A549 (cell line): ENCODE results near the gene MED12L. TPM values are rescaled to one million over a fixed set of nuclear protein-coding genes. Genes with fewer than 3 reads are reported as not detected.

Experiments
- ATAC-seq, 2 experiments: fragments of 200-7000 bp in 1 of 2; fragments of >200 bp in 1 of 2; cut with Nextera tagmentation in 1 of 2; cut with Tn5 transposase in 1 of 2; 3 replicates each; pipeline versions ENCODE4 v1.8.0 to v1.9.1; 2018 to 2020; ENCODE audit warnings: mild to moderate bottlenecking in 1 of 2, moderate library complexity in 1 of 2
- CTCF ChIA-PET: fragments of 300-600 bp; sonication (Branson Sonifier 250); formaldehyde crosslinking; extraction: SDS; loops from one replicate; lab custom pipeline; 2021; ENCODE audit warnings: antibody characterized with exemption, inconsistent platforms; lab: Yijun Ruan, JAX
- POLR2A ChIA-PET: fragments of 350-600 bp; formaldehyde crosslinking; extraction: SDS; loops from one replicate; lab custom pipeline; 2021; ENCODE audit warnings: antibody characterized with exemption, inconsistent platforms; lab: Yijun Ruan, JAX
- DNase-seq, 2 experiments: peaks; one replicate each; pipeline versions ENCODE4 v3.0.0 to v3.0.0-alpha.2; 2011 to 2016; ENCODE audit warnings: low read depth in 1 of 2, low spot score in 1 of 2
- FAIRE-seq: peaks from 2 replicates; lab custom pipeline; 2011; peaks lifted over from hg19 to GRCh38; lab: Jason Lieb, UNC
- H3K27ac ChIP-seq, 2 experiments: fragments of >200 bp; sonication (Bioruptor Twin); formaldehyde crosslinking; 3 replicates each; pipeline ENCODE4 v1.5.1; 2016 to 2017
- H3K4me1 ChIP-seq: fragments of >200 bp; sonication (Bioruptor Twin); formaldehyde crosslinking; 3 replicates; pipeline ENCODE4 v1.6.1; 2016
- H3K4me2 ChIP-seq: fragments of >200 bp; sonication (Bioruptor Twin); formaldehyde crosslinking; 3 replicates; pipeline ENCODE4 v1.6.1; 2016
- H3K4me3 ChIP-seq: fragments of >200 bp; sonication (Bioruptor Twin); formaldehyde crosslinking; 3 replicates; pipeline ENCODE4 v1.5.1; 2016
- H3K9me3 ChIP-seq: fragments of >200 bp; sonication (Bioruptor Twin); formaldehyde crosslinking; 3 replicates; pipeline ENCODE4 v1.6.1; 2016
- CEBPB ChIP-seq, 2 experiments: fragments of >200 bp in 1 of 2; sonication (Bioruptor Twin) in 1 of 2; formaldehyde crosslinking in 1 of 2; IDR thresholded peaks; 2 replicates each; pipeline ENCODE4 v1.6.1; 2012 to 2016
- EHF ChIP-seq: fragments of 250-450 bp; sonication (Bioruptor Pico); IDR thresholded peaks from 2 replicates; pipeline ENCODE4 v1.5.0; 2020; ENCODE audit warnings: mild to moderate bottlenecking
- EP300 ChIP-seq, 2 experiments: fragments of >200 bp; sonication (Bioruptor Twin); formaldehyde crosslinking; IDR thresholded peaks; 2 replicates in 1 of 2; 3 replicates in 1 of 2; pipeline ENCODE4 v1.6.1; 2016 to 2017
- FOSB ChIP-seq: fragments of 250-450 bp; sonication (Bioruptor Pico); IDR thresholded peaks from 2 replicates; pipeline ENCODE4 v1.5.0; 2020; ENCODE audit warnings: mild to moderate bottlenecking, moderate library complexity
- FOXS1 ChIP-seq: fragments of 250-450 bp; sonication (Bioruptor Pico); IDR thresholded peaks from 2 replicates; pipeline ENCODE4 v1.5.0; 2020; ENCODE audit warnings: mild to moderate bottlenecking, moderate library complexity
- HEYL ChIP-seq: fragments of 250-450 bp; sonication (Bioruptor Pico); IDR thresholded peaks from 2 replicates; pipeline ENCODE4 v1.8.0; 2021; ENCODE audit warnings: mild to moderate bottlenecking, moderate library complexity
- HOXB5 ChIP-seq: fragments of 250-450 bp; sonication (Bioruptor Pico); IDR thresholded peaks from 2 replicates; pipeline ENCODE4 v1.5.0; 2020; ENCODE audit warnings: mild to moderate bottlenecking, moderate library complexity
- JUN ChIP-seq, 2 experiments: fragments of >200 bp; sonication (Bioruptor Twin); formaldehyde crosslinking; IDR thresholded peaks; 2 replicates in 1 of 2; 3 replicates in 1 of 2; pipeline ENCODE4 v1.6.1; 2016 to 2017
- JUNB ChIP-seq: fragments of >200 bp; sonication (Bioruptor Twin); formaldehyde crosslinking; IDR thresholded peaks from 2 replicates; pipeline ENCODE4 v1.6.1; 2016
- KDM1A ChIP-seq: fragments of 200-600 bp; sonication (generic); IDR thresholded peaks from 2 replicates; pipeline ENCODE4 v1.6.1; 2016; ENCODE audit warnings: low read depth, mild to moderate bottlenecking
- KDM5A ChIP-seq: fragments of 200-600 bp; sonication (generic); IDR thresholded peaks from 2 replicates; pipeline ENCODE4 v1.6.1; 2016; ENCODE audit warnings: antibody characterized with exemption, mild to moderate bottlenecking
- MYC ChIP-seq: IDR thresholded peaks from 2 replicates; pipeline ENCODE4 v1.6.1; 2012; ENCODE audit warnings: mild to moderate bottlenecking, inconsistent platforms, low read length, improper control_type of control experiment, borderline replicate concordance
- NPAS2 ChIP-seq: fragments of 250-450 bp; sonication (Bioruptor Pico); IDR thresholded peaks from 2 replicates; pipeline ENCODE4 v1.8.0; 2022; ENCODE audit warnings: mild to moderate bottlenecking, moderate library complexity, borderline replicate concordance
- POLR2AphosphoS2 ChIP-seq: conservative IDR thresholded peaks from 2 replicates; pipeline ENCODE4 v1.6.1; 2012; ENCODE audit warnings: low read length, improper control_type of control experiment, inconsistent platforms
- RAD21 ChIP-seq, 2 experiments: fragments of >200 bp in 1 of 2; sonication (Bioruptor Twin) in 1 of 2; formaldehyde crosslinking in 1 of 2; IDR thresholded peaks in 1 of 2; conservative IDR thresholded peaks in 1 of 2; 2 replicates in 1 of 2; 3 replicates in 1 of 2; pipeline ENCODE4 v1.6.1; 2012 to 2018; ENCODE audit warnings: inconsistent platforms in 1 of 2
- RFX5 ChIP-seq: fragments of 450-650 bp; IDR thresholded peaks from 2 replicates; pipeline ENCODE4 v1.7.1; 2014; ENCODE audit warnings: antibody characterized with exemption, mild to moderate bottlenecking, moderate library complexity
- RNF2 ChIP-seq: fragments of 200-600 bp; sonication (generic); IDR thresholded peaks from 2 replicates; pipeline ENCODE4 v1.6.1; 2016; ENCODE audit warnings: low read depth, mild to moderate bottlenecking, antibody characterized with exemption, moderate library complexity, borderline replicate concordance
- SMC3 ChIP-seq: fragments of >200 bp; sonication (Bioruptor Twin); formaldehyde crosslinking; IDR thresholded peaks from 3 replicates; pipeline ENCODE4 v1.6.1; 2018; ENCODE audit warnings: inconsistent platforms
- TFCP2L1 ChIP-seq: fragments of 250-450 bp; sonication (Bioruptor Pico); IDR thresholded peaks from 2 replicates; pipeline ENCODE4 v1.5.0; 2021; ENCODE audit warnings: mild to moderate bottlenecking
- TP53 ChIP-seq: fragments of 250-450 bp; sonication (Bioruptor Pico); IDR thresholded peaks from 2 replicates; pipeline ENCODE4 v1.5.0; 2021; ENCODE audit warnings: mild to moderate bottlenecking, moderate library complexity
- ZC3H11A ChIP-seq: fragments of 450-650 bp; IDR thresholded peaks from 2 replicates; pipeline ENCODE4 v1.6.1; 2014; ENCODE audit warnings: antibody characterized with exemption, mild to moderate bottlenecking
- ZFP36 ChIP-seq: fragments of 450-650 bp; IDR thresholded peaks from 2 replicates; pipeline ENCODE4 v1.6.1; 2014; ENCODE audit warnings: borderline replicate concordance; ENCODE audit not compliant: partially characterized antibody
- ZSCAN20 ChIP-seq: fragments of 250-450 bp; sonication (Bioruptor Pico); IDR thresholded peaks from 2 replicates; pipeline ENCODE4 v1.8.0; 2022; ENCODE audit warnings: mild to moderate bottlenecking, moderate library complexity
- WGBS: methylation state at CpG from one replicate; pipeline ENCODE4 v1.1.6; 2017; ENCODE audit errors: missing lambda C conversion rate; 5-methylcytosine and 5-hydroxymethylcytosine counted together
- polyA plus RNA-seq, 4 experiments: library from polyadenylated mRNA; depleted of rRNA in 3 of 4; stranded (reverse); fragments of >200 nt; fragmentation: RNase III in 1 of 4; extraction: RNeasy Plus Mini Kit Qiagen cat#74134 plus additional on column Dnase treatment in 1 of 4; gene quantifications; 2 replicates in 3 of 4; 3 replicates in 1 of 4; pipeline ENCODE4 v1.2.3, GENCODE V29; 2011 to 2017
- TF ChIP-seq, protein P1 (sequence below): IDR thresholded peaks from 2 replicates; pipeline ENCODE4 v1.6.1; 2012; ENCODE audit warnings: low read depth, borderline replicate concordance
- TF ChIP-seq, protein P2 (sequence below): fragments of 450-650 bp; IDR thresholded peaks from 2 replicates; pipeline ENCODE4 v1.6.1; 2014; ENCODE audit warnings: antibody characterized with exemption

Gene MED12L
- polyA plus RNA-seq, 2 of the 4 experiments (the other 2 are of a cell fraction), result 0.32 to 0.63 TPM

DNA sequence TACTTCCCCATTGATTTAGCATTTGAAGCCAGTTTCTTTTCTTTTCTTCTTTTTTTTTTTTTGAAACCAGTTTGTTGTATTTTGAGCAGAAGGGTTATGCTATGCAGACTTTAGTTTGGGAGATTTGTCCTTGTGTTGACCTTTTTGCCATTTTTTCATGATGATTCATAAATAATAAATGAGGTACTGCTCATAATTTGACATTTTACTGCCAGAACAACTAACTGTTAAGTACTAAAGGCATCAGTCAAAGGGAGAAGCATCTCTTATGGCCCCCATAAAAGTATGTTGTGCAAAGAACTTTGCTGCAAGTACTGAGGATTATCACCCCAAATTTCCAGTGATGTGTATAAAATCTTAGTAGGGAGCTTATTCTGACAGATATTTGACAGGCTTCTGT, 232.8 kb downstream of the MED12L start:
- ChIA-PET POLR2A (no interaction called here), CTCF (interaction anchor here (0.6 kb wide), 2 partner anchors 90 to 378 kb away, joined by 3 read pairs; no protein-coding TSS in a partner anchor)
- FAIRE-seq, result no peak
- no peak overlapping the region for H3K4me3 ChIP-seq
- peak overlapping the region; percentile 14; the same call in 1 of the 3 replicates for H3K4me2 ChIP-seq
- no peak overlapping the region for H3K27ac ChIP-seq
- peaks cover 20% of the 10 kb centered on the region; the same call in 2 of the 3 replicates for H3K4me1 ChIP-seq
- H3K9me3 ChIP-seq, result no peaks in the 10 kb centered on the region
- no peak for ATAC-seq
- no peak for TF ChIP-seq HEYL (CRISPR knock-in tag)
- no peak for TF ChIP-seq ZC3H11A
- no peak for TF ChIP-seq ZFP36
- TF ChIP-seq CEBPB (IDR thresholded peaks at IDR 0.05), result no peak
- no peak for TF ChIP-seq KDM5A
- no peak for TF ChIP-seq TP53 (CRISPR knock-in tag)
- no peak for TF ChIP-seq MYC
- DNase-seq, result no peak

DNA sequence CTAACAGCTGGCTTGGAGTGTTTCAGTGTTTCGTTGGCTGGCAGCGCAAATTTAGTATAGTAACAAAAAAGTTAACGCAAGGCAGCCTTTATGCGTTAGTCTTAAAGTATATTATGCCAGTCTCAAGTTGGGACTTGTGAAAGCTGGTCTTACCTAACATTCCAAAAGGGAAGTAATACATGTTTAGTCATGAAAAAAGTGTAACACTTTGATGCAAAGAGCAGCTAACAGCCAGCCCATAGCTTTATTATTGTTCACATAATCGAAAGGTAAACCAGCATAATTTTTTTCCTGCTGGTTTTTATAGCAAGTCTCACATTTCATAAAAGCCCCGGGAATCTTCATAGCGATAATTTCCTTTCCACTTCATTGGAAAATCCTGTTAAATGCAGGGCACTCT, 233.5 kb downstream of the MED12L start:
- DNase-seq, result no peak
- TF ChIP-seq FOXS1 (CRISPR knock-in tag), result no peak
- TF ChIP-seq FOSB (CRISPR knock-in tag), result no peak
- TF ChIP-seq RFX5, result no peak
- no peak for TF ChIP-seq TFCP2L1 (CRISPR knock-in tag)
- TF ChIP-seq SMC3, result no peak
- no peak for TF ChIP-seq HEYL (CRISPR knock-in tag)
- no peak for TF ChIP-seq EP300 (IDR thresholded peaks at IDR 0.05)
- no peak for TF ChIP-seq TP53 (CRISPR knock-in tag)
- TF ChIP-seq ZSCAN20 (CRISPR knock-in tag), result no peak
- no peak for TF ChIP-seq POLR2AphosphoS2
- no peak for TF ChIP-seq EHF (CRISPR knock-in tag)
- TF ChIP-seq, protein P1, sequence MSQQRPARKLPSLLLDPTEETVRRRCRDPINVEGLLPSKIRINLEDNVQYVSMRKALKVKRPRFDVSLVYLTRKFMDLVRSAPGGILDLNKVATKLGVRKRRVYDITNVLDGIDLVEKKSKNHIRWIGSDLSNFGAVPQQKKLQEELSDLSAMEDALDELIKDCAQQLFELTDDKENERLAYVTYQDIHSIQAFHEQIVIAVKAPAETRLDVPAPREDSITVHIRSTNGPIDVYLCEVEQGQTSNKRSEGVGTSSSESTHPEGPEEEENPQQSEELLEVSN, result no peak
- no peak for TF ChIP-seq HOXB5
- ChIA-PET POLR2A (no interaction called here), CTCF (interaction anchor here (0.8 to 0.9 kb wide), 3 partner anchors 22 to 132 kb away, joined by 3 to 4 read pairs (median 3); no protein-coding TSS in a partner anchor)
- Histone ChIP-seq H3K4me2 (no peak overlapping the region), H3K27ac (0 out of 6 replicates have a peak overlapping the region, but pooled peaks of 1 of the 2 experiments have one; percentile 3), H3K4me1 (peaks cover 20% of the 10 kb centered on the region; the same call in 2 of the 3 replicates), H3K9me3 (no peaks in the 10 kb centered on the region), H3K4me3 (no peak overlapping the region)
- ATAC-seq, result no peak
- 85% methylated on average over 7 of the region's 7 CpGs for WGBS
- FAIRE-seq, result no peak

DNA sequence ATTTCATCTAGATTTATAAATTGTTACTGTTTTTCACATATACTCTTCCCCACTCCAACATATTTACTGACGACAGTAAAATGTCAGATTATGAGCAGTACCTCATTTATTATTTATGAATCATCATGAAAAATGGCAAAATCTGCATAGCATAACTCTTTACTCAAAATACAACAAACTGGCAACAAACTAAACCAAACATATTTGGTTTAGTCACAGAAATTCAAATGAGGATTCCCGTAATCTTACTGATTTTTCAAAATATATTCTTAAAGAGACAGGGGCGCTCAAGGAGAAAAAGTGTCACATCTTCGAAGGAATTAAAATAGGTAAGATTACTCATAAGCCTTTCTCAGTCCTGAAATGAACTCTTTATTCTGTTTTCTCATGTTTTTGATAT, 234.2 kb downstream of the MED12L start:
- H3K4me1 ChIP-seq, result peaks cover 20% of the 10 kb centered on the region; the same call in 2 of the 3 replicates
- no peak for FAIRE-seq
- 79% methylated on average over 4 of the region's 4 CpGs for WGBS
- CTCF ChIA-PET, result interaction anchor here (0.9 kb wide), 2 partner anchors 23 to 28 kb away, joined by 3 to 4 read pairs; no protein-coding TSS in a partner anchor
- TF ChIP-seq KDM1A (no peak), JUN (IDR thresholded peaks at IDR 0.05) (no peak), EHF (CRISPR knock-in tag) (no peak), RAD21 (conservative IDR thresholded peaks at IDR 0.05 in 1 of 2, IDR thresholded peaks at IDR 0.05 in 1 of 2) (no peak), NPAS2 (CRISPR knock-in tag) (no peak), JUNB (no peak), POLR2AphosphoS2 (no peak), TP53 (CRISPR knock-in tag) (no peak), FOXS1 (CRISPR knock-in tag) (no peak), HEYL (CRISPR knock-in tag) (no peak), RNF2 (no peak)
- TF ChIP-seq, protein P2, sequence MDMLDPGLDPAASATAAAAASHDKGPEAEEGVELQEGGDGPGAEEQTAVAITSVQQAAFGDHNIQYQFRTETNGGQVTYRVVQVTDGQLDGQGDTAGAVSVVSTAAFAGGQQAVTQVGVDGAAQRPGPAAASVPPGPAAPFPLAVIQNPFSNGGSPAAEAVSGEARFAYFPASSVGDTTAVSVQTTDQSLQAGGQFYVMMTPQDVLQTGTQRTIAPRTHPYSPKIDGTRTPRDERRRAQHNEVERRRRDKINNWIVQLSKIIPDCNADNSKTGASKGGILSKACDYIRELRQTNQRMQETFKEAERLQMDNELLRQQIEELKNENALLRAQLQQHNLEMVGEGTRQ, result no peak
- TF ChIP-seq, all 56 proteins: peak for 0
- no peak overlapping the region for H3K4me3 ChIP-seq
- no peak for ATAC-seq
- no peak for DNase-seq
- H3K4me2 ChIP-seq, result no peak overlapping the region
- POLR2A ChIA-PET, result no interaction called here
- H3K27ac ChIP-seq, result no peak overlapping the region
- H3K9me3 ChIP-seq, result no peaks in the 10 kb centered on the region
